GM19099 (cell line): ENCODE data around the gene GJA1.

Source experiments
- POLR2A ChIP-seq: IDR thresholded peaks from 3 replicates; pipeline ENCODE4 v1.6.1; 2011; ENCODE audit warnings: low read depth; ENCODE audit not compliant: insufficient read length; ENCODE audit errors: extremely low read depth

Gene GJA1

GRCh38 chr6:121463087-121463486 lies 27.6 kb downstream of the GJA1 start:
- no peak for TF ChIP-seq POLR2A

GRCh38 chr6:121465101-121465500 lies 29.7 kb downstream of the GJA1 start:
- no peak for TF ChIP-seq POLR2A

- TF ChIP-seq POLR2A = no peak
Observed at GRCh38 chr6:121479486-121480098, 44.1 kb downstream of the GJA1 start.

GRCh38 chr6:121480099-121480713 lies 44.8 kb downstream of the GJA1 start:
- no peak for TF ChIP-seq POLR2A

GRCh38 chr6:121482004-121482693 lies 46.7 kb downstream of the GJA1 start:
- TF ChIP-seq POLR2A = no peak

- no peak for TF ChIP-seq POLR2A
Observed at GRCh38 chr6:121482751-121483150, 47.3 kb downstream of the GJA1 start.

- no peak for TF ChIP-seq POLR2A
Observed at GRCh38 chr6:121485359-121485811, 49.9 kb downstream of the GJA1 start.

GRCh38 chr6:121491576-121491975 lies 56.1 kb downstream of the GJA1 start:
- TF ChIP-seq POLR2A = no peak

GRCh38 chr6:121492536-121492935 lies 57.1 kb downstream of the GJA1 start:
- TF ChIP-seq POLR2A = no peak

- no peak for TF ChIP-seq POLR2A
Observed at GRCh38 chr6:121497970-121498375, 62.5 kb downstream of the GJA1 start.

GRCh38 chr6:121498481-121499276 lies 63.2 kb downstream of the GJA1 start:
- no peak for TF ChIP-seq POLR2A
